Cerebellar cortex (tissue), 1 donor: ENCODE data around the gene ERCC8.
"Not testable (repeated sequence)": the region's sequence is repeated elsewhere in the genome, so short reads cannot be mapped to it uniquely, and the experiment has no call there.

ENCODE experiments used
- DNase-seq: peaks from one replicate; pipeline ENCODE4 v3.0.0-alpha.2; 2015; ENCODE audit warnings: low spot score

ERCC8 gene

DNA sequence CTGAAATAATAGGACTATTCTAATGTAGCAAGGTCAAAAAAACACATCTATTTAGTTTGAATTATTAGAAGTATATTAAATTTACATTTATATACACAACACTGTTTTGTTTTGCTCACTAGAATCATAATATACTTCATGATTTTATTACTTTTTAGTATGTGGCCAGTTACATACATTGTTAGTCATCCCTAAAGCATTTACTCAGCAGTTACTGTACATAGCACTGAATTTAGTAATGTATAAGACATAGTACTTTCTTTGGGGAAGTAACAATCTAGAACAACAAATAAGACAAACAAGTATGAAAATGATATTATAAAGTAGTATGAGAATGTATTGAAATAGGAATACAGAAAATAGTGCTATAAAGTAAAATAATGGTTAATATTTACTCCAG is 28.2 kb downstream of the ERCC8 start:
- no peak for DNase-seq

- no peak for DNase-seq
Observed at GRCh38 chr5:60903356-60903755, 41.5 kb downstream of the ERCC8 start.

GRCh38 chr5:60896991-60897390 is 47.9 kb downstream of the ERCC8 start:
- no peak for DNase-seq

DNA sequence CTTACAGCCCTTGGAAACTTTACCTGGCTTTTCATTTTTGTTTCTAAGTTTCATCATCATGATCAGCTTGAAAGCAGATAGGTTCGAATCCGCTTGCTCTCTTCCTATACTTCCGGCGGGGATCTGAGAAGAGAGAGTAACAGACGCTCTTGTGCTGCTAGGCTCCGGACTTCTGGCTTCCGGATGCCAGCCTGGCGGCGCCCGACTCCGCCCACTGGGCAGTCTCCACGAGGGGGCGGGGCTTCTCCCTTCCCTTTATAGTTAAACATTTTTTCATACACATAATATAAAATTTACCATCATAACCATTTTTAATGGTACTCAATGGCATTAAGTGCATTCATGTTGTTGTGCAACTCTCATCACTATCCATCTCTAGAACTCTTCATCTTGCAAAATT is 51.3 kb downstream of the ERCC8 start:
- no peak for DNase-seq

GRCh38 chr5:60891667-60892066 is 53.2 kb downstream of the ERCC8 start:
- DNase-seq, result no peak

- no peak for DNase-seq
Observed at GRCh38 chr5:60888359-60889061, 56.4 kb downstream of the ERCC8 start.

DNA sequence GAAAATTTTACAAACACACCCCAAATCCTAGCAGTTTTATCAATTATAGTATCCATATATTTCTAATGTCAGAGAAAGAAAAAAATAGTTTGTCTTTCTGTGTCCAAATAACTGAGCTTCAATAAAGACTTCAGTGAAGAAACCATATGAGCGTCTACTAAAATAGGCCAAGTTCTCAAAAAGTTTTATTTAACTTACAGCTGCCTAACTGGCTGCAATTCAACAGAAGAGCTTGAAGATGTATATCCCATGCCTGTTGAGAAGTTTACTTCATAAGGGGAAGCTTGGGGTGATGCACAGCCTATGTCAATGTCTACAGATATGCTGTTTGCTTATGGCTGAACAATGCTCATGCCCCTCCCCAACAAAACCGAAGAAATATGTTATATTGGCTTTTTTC is 57.1 kb downstream of the ERCC8 start:
- DNase-seq, result no peak

DNA sequence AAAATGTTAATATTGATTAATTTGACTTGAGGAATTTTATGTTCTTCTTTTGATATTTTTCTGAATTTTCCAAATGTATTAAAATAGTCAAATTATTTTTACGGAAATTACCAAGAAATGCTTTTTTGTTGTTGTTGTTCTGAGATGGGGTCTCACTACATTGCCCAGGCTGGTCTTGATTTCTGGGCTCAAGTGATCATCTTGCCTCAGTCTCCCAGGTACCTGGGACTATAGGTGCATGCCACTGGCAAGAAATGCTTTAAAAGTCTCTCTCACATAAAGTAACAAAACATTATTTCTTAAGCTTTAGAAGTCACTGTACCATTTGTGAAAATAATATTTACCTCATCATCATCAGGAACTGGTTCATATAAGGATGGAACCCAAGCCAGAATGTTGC is 57.8 kb downstream of the ERCC8 start:
- DNase-seq, result no peak

GRCh38 chr5:60886158-60886557 is 58.7 kb downstream of the ERCC8 start:
- DNase-seq, result no peak

DNA sequence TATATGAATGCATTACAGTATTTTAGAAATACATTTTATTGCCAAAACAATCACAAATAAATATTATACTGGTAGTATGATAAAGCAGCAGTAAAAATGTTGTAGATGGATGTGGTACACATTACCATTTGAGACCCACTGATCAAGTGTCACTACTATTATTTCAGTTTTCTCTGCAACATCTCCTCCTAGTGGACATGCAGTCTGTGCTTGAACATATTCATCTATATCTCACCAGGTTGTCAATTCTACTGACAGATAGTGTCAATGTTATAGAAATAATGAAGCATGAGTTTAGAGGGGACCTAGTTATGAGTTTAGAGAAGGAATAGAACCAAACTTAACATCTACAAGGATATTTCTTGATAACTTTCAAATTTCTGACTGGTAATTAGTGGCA is 61.6 kb downstream of the ERCC8 start:
- peak; percentile 12 for DNase-seq

DNA sequence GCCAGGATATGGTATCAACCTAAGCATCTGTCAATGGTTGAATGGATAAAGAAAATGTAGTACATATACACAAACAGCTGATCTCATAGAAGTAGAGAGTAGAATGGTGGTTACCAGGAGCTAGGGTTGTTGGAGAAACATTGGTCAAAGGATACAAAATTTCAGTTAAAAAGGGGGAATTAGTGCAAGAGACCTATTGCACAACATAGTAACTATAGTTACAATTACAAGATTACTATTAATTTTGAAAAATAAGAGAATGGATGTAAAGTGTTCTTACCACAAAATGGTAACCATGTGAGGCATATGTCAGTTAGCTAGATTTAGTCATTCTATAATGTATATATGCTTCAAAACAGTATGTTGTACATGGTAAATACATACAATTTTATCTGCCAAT is 72.0 kb downstream of the ERCC8 start:
- no peak for DNase-seq

DNA sequence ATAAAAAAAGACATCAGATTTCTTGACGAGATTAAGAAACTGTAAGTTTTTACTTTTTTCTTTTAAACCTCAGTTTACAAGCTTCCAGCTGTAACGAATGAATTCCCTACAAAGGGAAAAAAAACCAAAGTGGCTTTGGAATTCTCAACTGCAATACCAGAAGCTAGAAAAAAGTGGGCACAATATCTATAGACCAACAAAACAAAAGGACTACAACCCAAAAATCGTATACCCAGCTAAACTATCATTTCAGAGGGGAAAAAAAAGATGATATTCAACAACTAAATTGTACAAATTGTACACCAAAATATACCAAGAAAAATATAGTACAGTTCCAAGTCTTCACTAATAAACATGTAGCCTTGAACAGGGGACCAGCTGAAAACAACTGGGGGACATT is 74.0 kb downstream of the ERCC8 start:
- no peak for DNase-seq

DNA sequence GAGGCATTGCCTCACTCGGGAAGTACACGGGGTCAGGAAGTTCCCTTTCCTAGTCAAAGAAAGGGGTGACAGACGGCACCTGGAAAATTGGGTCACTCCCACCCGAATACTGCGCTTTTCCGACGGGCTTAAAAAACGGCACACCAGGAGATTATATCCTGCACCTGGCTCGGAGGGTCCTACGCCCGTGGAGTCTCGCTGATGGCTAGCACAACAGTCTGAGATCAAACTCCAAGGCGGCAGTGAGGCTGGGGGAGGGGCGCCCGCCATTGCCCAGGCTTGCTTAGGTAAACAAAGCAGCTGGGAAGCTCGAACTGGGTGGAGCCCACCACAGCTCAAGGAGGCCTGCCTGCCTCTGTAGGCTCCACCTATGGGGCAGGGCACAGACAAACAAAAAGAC is 84.3 kb downstream of the ERCC8 start:
- DNase-seq, result not testable (repeated sequence)

GRCh38 chr5:60856066-60856465 is 88.8 kb downstream of the ERCC8 start:
- no peak for DNase-seq

DNA sequence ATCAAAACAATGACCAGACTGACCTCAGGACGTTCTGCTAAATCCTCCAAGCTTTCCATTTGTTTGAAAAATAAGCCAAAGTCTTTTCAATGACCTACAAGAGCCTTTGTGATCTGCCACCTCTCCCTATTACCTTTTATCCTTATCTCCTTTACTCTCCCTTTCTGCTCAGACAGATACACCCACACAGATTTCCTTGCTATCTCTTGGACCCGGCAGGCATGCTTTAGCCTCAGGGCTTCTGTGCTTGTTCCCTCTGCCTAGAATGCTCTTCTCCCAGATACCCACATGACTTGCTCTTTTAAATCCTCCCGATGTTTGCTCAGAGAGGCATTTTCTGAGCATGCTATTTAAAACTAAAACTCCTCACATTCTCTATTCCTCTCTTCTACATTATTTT is 91.9 kb downstream of the ERCC8 start:
- DNase-seq, result no peak

DNA sequence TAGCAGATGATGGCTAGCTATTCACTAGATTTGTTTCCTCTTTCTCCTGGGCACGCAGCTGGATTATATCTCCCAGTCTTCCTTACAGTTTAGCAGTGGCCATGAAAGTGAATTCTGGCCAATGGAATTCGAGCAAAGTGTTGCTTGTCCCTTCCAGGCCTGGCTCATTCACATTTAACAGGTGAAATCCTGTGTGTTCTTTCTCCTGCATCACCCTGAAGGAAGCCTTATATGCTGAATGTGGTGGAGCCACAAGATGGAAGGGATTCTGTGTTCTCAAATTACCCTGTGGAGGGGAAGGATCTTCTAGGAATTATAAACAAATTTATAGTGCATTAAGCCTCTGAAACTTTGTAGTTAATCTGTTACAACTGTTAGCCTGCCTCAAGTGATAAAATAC is 92.6 kb downstream of the ERCC8 start:
- DNase-seq, result no peak

DNA sequence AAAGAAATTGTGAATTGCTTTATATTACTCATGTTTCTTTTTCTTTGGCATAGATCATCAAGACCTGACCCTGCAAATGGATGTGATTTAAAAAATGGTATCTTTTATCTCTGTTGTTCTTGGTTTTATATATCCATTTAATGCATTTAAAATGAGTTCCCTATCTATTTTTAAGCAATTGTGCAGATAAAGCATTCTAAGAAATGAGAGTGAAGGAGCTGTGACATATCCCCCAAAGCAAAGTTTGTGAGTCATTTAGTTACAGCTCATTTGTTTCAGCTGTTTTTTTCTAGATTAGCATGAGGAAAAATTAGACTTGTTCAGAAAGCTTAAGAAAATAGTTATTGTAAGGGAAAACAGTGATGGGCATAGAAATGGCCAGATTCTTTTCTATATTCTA is 93.2 kb downstream of the ERCC8 start:
- no peak for DNase-seq

DNA sequence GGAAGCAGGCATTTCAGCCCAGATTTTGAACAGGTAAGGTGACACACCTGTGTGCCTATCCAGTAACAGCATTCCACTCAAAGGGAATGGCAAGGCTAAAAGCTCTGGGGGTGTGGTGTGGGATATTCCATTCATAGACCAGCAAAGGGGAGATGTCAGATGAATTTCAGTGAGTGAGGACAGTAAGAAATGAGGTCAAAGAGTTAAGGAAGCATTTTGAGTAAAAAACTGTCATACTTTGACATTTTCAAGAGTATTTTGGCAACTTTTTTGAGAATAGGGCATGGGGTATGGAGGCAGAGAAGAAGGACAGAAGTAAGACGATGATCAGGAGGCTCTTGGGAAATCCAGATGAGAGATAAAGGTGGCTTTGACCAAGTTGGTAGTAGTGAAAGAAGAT is 98.6 kb downstream of the ERCC8 start:
- DNase-seq, result no peak

DNA sequence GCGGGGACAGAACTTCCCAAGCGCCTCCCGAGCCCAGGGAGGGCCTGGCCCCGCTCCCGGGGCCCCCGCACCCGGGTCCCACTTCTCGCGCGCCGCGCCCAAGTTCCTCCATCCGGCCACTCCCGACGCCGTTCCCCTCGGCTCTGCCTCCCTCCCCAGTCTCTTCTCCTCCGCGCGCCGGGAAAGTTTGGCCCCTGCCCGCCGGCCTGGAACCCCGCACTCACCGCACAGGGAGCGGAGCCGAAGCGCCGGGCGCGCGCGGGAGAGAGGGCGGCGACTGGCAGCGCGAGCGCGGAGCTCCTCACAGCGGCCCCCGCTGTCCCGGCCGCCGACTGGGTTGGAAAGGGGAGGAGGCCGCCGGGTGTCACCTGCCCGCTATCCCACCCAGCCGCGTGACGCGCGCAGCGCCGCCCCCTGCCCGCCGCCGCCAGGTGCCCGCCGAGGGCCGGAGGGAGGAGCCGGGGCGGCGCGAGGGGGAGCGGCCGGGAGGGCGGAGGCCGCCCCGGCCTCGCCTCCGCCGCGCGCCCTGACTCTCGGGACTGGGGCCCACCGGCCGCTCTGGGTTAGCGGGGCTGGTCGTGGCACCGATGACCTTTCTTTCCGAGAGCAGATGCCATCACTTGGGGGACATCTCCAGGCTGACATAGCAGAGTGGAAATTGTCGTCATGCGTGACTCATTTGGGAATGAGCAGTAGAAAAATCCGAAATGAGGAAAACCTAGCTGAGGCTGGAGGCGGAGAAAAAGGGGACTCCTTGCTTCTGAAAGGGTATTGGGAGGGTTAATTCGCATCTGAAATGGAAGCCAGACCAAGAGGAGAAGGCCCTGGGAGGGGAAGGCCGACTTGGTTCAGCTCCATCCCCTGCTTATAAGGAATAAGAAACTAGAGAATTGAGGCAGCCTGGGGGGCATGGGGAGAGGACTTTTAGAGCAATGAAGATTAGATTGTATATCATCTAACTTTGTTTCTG is 100.6 kb downstream of the ERCC8 start, which contains the start of gene ELOVL7:
Gene ELOVL7 (minus strand): TSS at position 334 of the 970 bp plus-strand sequence. CDS start 56,872 bp downstream, outside the sequence.
- DNase-seq, result peak; percentile 76

DNA sequence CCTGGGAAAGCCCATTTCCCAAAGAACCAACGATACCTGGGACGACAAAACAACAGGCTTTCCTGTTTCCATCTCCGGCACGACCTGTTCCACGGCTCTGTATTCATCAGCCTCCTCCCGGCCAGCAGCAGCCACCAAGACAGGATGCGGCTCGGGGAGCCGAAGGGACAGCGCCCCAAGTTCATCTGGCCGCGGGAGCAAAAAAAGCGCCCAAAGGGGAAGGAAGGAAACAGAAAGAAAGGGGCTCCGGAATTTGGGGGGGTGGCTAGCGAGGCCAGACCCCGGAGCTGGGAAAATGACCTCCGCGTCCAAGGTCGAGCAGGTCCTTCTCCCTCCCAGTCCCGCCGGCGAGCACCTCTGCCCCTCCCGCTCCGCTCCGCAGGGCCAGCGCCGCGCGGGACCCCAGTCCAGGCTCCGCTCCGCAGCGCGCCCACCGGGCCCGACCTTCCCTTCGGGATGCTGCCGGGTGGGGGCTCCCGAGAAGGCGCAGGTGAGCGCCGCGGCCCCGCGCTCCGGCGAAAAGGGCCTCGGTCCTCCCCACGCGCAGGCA is 101.4 kb downstream of the ERCC8 start:
- peak; percentile 63 for DNase-seq

- no peak for DNase-seq
Observed at GRCh38 chr5:60842871-60843385, 101.9 kb downstream of the ERCC8 start.

DNA sequence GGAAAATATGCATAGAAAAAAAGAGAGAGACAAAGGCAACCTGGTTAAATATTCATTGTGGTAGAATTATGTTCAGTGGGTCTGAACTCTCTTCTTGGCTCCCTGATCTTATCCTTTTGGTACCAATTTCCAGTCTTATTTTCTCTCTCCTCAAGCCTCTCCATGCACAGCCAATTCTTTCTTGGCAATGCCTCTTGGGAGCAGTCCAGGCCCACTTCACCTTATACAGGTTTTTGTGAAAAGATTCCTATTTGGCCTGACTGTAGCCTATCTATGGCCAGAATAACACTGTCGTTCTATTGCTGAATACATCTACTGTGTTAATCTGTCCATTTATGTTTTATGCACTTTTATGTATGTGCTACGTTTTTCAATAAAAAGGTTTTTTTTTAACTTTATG is 103.5 kb downstream of the ERCC8 start:
- peak; percentile 65 for DNase-seq

DNA sequence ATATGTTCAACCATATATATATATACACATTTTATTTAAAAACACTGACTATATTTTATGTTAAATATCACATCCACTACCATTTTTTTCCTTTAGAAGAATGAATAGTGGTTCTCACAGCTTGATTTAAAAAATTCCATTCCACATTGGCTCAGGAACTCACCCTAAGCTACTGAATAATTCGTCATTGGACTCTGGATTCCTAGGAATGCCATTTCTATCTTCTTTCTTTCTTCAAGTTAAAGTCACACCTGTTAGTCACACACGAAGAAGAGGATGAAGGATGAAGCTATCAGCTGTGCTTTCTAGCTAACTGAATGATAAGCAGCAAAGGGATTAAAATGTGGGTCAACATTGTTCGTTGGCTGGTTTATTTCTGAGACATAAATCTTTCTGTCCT is 108.7 kb downstream of the ERCC8 start:
- no peak for DNase-seq
